HepG2 (cell line): ENCODE results near the gene ABCA13.

Experiments used
- EP300 ChIP-seq, 3 experiments: sonication (generic) in 1 of 3; formaldehyde crosslinking in 1 of 3; IDR thresholded peaks; 2 replicates each; pipeline versions ENCODE4 v1.5.1 to v1.6.1; 2011 to 2020; ENCODE audit warnings: low read depth in 2 of 3, low read length in 2 of 3, borderline replicate concordance in 1 of 3, improper control_type of control experiment in 1 of 3, mild to moderate bottlenecking in 1 of 3, missing genetic modification reagents in 1 of 3, moderate library complexity in 1 of 3
- JUND ChIP-seq: sonication (generic); formaldehyde crosslinking; IDR thresholded peaks from 2 replicates; pipeline ENCODE4 v1.8.0; 2022; ENCODE audit warnings: mild to moderate bottlenecking, missing genetic modification reagents
- PRPF4 ChIP-seq: fragments of 200-400 bp; formaldehyde crosslinking; IDR thresholded peaks from 2 replicates; pipeline ENCODE4 v1.6.1; 2016; ENCODE audit warnings: low read length, low read depth; ENCODE audit not compliant: poor library complexity, severe bottlenecking
- ZNF292 ChIP-seq: sonication (generic); formaldehyde crosslinking; IDR thresholded peaks from 2 replicates; pipeline ENCODE4 v1.8.1; 2022; ENCODE audit warnings: mild to moderate bottlenecking, low read depth, missing genetic modification reagents, borderline replicate concordance
- ZNF557 ChIP-seq: sonication (generic); formaldehyde crosslinking; IDR thresholded peaks from 2 replicates; pipeline ENCODE4 v1.4.0; 2020; ENCODE audit warnings: missing genetic modification reagents
- TF ChIP-seq, protein P1 (sequence below), 2 experiments: sonication (generic) in 1 of 2; formaldehyde crosslinking in 1 of 2; IDR thresholded peaks; 2 replicates each; pipeline versions ENCODE4 v1.5.1 to v1.6.1; 2011 to 2020; ENCODE audit warnings: borderline replicate concordance in 1 of 2, low read depth in 1 of 2, low read length in 1 of 2, mild to moderate bottlenecking in 1 of 2, missing genetic modification reagents in 1 of 2, moderate library complexity in 1 of 2

DNA sequence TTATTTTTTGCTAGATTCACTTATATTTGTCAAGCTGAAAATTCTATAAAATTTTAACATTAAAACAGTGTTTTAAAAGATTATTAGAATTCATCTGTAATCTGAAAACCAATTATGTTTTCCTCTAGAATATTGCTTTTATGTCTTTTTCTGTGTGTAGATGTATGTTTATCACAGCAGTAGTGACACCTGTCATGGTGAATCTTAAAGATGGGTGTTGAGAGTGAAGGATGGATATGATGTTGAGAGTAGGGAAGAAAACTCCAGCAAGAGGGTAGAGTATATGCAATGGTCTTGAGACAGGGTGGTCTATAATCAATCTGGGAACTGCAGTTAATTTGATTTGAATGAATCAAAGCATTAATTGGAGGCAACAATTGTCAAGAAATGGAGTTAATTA is 416.2 kb downstream of the ABCA13 start:
- TF ChIP-seq, protein P1, sequence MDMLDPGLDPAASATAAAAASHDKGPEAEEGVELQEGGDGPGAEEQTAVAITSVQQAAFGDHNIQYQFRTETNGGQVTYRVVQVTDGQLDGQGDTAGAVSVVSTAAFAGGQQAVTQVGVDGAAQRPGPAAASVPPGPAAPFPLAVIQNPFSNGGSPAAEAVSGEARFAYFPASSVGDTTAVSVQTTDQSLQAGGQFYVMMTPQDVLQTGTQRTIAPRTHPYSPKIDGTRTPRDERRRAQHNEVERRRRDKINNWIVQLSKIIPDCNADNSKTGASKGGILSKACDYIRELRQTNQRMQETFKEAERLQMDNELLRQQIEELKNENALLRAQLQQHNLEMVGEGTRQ (IDR thresholded peaks at IDR 0.05; ENCODE audit: low read depth, low read length) = no peak
- TF ChIP-seq, protein P1 (CRISPR knock-in tag; IDR thresholded peaks at IDR 0.05; ENCODE audit: borderline replicate concordance) = no peak
- TF ChIP-seq ZNF557 (CRISPR knock-in tag) = no peak
- TF ChIP-seq ZNF292 = no peak
- no peak for TF ChIP-seq JUND (CRISPR knock-in tag)
- no peak for TF ChIP-seq PRPF4
- no peak for TF ChIP-seq EP300 (IDR thresholded peaks at IDR 0.05; ENCODE audit: low read depth in 2 of 2, low read length in 2 of 2)
- TF ChIP-seq EP300 (CRISPR knock-in tag; IDR thresholded peaks at IDR 0.05; ENCODE audit: borderline replicate concordance) = no peak
